K562 (cell line): ENCODE results near the gene SEPHS2.

Source experiments
- ARHGAP35 ChIP-seq: fragments of 450-650 bp; IDR thresholded peaks from 2 replicates; pipeline ENCODE4 v1.6.1; 2018; ENCODE audit not compliant: partially characterized antibody
- CBFB ChIP-seq: sonication (generic); formaldehyde crosslinking; IDR thresholded peaks from 2 replicates; pipeline ENCODE4 v1.4.0; 2020; ENCODE audit warnings: mild to moderate bottlenecking, missing genetic modification reagents
- ELF4 ChIP-seq: fragments of 450-650 bp; formaldehyde crosslinking; IDR thresholded peaks from 2 replicates; pipeline ENCODE4 v1.4.0; 2022; ENCODE audit warnings: missing genetic modification characterization
- IRF2 ChIP-seq: sonication (generic); formaldehyde crosslinking; IDR thresholded peaks from 2 replicates; pipeline ENCODE4 v1.8.1; 2022; ENCODE audit warnings: mild to moderate bottlenecking, missing genetic modification reagents
- NR1H2 ChIP-seq: sonication (generic); formaldehyde crosslinking; IDR thresholded peaks from 2 replicates; pipeline ENCODE4 v1.4.0; 2020; ENCODE audit warnings: mild to moderate bottlenecking, missing genetic modification reagents
- POLR2AphosphoS5 ChIP-seq: IDR thresholded peaks from 2 replicates; pipeline ENCODE4 v1.6.1; 2011; ENCODE audit warnings: mild to moderate bottlenecking, low read depth, low read length, moderate library complexity; ENCODE audit not compliant: control insufficient read depth, insufficient read depth
- PRDM10 ChIP-seq: fragments of 450-650 bp; IDR thresholded peaks from 2 replicates; pipeline ENCODE4 v1.6.1; 2018; ENCODE audit not compliant: partially characterized antibody
- REST ChIP-seq, 2 experiments: fragments of 450-650 bp; formaldehyde crosslinking in 1 of 2; IDR thresholded peaks; 2 replicates each; pipeline versions ENCODE4 v1.4.0 to v1.6.1; 2014 to 2020; ENCODE audit warnings: mild to moderate bottlenecking in 2 of 2, borderline replicate concordance in 1 of 2, low read depth in 1 of 2
- TCF7L2 ChIP-seq: fragments of 150-350 bp; IDR thresholded peaks from 2 replicates; pipeline ENCODE4 v1.6.1; 2016; ENCODE audit warnings: low read depth, mild to moderate bottlenecking, low read length, moderate library complexity
- ZFP91 ChIP-seq: sonication (generic); formaldehyde crosslinking; IDR thresholded peaks from 2 replicates; pipeline ENCODE4 v1.8.0; 2022; ENCODE audit warnings: mild to moderate bottlenecking, missing genetic modification reagents
- ZFX ChIP-seq: sonication (generic); formaldehyde crosslinking; IDR thresholded peaks from 2 replicates; pipeline ENCODE4 v1.8.0; 2022; ENCODE audit warnings: mild to moderate bottlenecking, missing genetic modification reagents, moderate library complexity
- ZNF766 ChIP-seq: fragments of 200-800 bp; sonication (Bioruptor generic); conservative IDR thresholded peaks from 2 replicates; pipeline ENCODE4 v1.6.1; 2016; ENCODE audit warnings: missing genetic modification characterization, missing compliant biosample characterization
- ZSCAN32 ChIP-seq: fragments of 450-650 bp; formaldehyde crosslinking; IDR thresholded peaks from 2 replicates; pipeline ENCODE4 v1.4.0; 2020; ENCODE audit warnings: mild to moderate bottlenecking, moderate library complexity
- TF ChIP-seq, protein P1 (sequence below), 3 experiments: IDR thresholded peaks in 2 of 3; conservative IDR thresholded peaks in 1 of 3; 2 replicates each; pipeline ENCODE4 v1.5.1; 2011 to 2012; ENCODE audit warnings: low read length in 3 of 3, mild to moderate bottlenecking in 3 of 3, control low read depth in 2 of 3, improper control_type of control experiment in 1 of 3, inconsistent platforms in 1 of 3, low read depth in 1 of 3, mixed read lengths in 1 of 3, moderate library complexity in 1 of 3; ENCODE audit not compliant: insufficient read depth in 2 of 3

- TF ChIP-seq ZFX (CRISPR knock-in tag) (no peak), PRDM10 (no peak), ARHGAP35 (no peak), IRF2 (no peak), POLR2AphosphoS5 (no peak), ZSCAN32 (CRISPR knock-in tag) (no peak), ELF4 (CRISPR knock-in tag) (no peak), REST (IDR thresholded peaks at IDR 0.05; ENCODE audit: borderline replicate concordance) (no peak), REST (CRISPR knock-in tag; IDR thresholded peaks at IDR 0.05; ENCODE audit: low read depth) (no peak), ZNF766 (CRISPR knock-in tag) (no peak), ZFP91 (CRISPR knock-in tag) (no peak), NR1H2 (CRISPR knock-in tag) (no peak), CBFB (CRISPR knock-in tag) (no peak), TCF7L2 (no peak)
- TF ChIP-seq, protein P1, sequence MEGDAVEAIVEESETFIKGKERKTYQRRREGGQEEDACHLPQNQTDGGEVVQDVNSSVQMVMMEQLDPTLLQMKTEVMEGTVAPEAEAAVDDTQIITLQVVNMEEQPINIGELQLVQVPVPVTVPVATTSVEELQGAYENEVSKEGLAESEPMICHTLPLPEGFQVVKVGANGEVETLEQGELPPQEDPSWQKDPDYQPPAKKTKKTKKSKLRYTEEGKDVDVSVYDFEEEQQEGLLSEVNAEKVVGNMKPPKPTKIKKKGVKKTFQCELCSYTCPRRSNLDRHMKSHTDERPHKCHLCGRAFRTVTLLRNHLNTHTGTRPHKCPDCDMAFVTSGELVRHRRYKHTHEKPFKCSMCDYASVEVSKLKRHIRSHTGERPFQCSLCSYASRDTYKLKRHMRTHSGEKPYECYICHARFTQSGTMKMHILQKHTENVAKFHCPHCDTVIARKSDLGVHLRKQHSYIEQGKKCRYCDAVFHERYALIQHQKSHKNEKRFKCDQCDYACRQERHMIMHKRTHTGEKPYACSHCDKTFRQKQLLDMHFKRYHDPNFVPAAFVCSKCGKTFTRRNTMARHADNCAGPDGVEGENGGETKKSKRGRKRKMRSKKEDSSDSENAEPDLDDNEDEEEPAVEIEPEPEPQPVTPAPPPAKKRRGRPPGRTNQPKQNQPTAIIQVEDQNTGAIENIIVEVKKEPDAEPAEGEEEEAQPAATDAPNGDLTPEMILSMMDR (IDR thresholded peaks at IDR 0.05 in 2 of 3, conservative IDR thresholded peaks at IDR 0.05 in 1 of 3; ENCODE audit: insufficient read depth in 2 of 3, low read depth in 1 of 3, low read length in 3 of 3) = no peak
These were observed 27.8 kb upstream of the SEPHS2 start for GRCh38 chr16:30473231-30474073.
